ENCODE measurements around the gene CFDP1.

CFDP1 gene

GRCh38 chr16:75315539-75316306 lies 117.6 kb downstream of the CFDP1 start:
- DNase-seq: no peak

- DNase-seq: no peak
These were observed 120.4 kb downstream of the CFDP1 start for GRCh38 chr16:75312875-75313274.

GRCh38 chr16:75311383-75311938 lies 121.8 kb downstream of the CFDP1 start:
- DNase-seq: no peak

- no peak for DNase-seq
These were observed 122.8 kb downstream of the CFDP1 start for GRCh38 chr16:75310541-75310940.

- no peak for DNase-seq
These were observed 123.3 kb downstream of the CFDP1 start for GRCh38 chr16:75309899-75310430.

- no peak for DNase-seq
These were observed 124.1 kb downstream of the CFDP1 start for GRCh38 chr16:75309156-75309555.

- no peak for DNase-seq
These were observed 125.3 kb downstream of the CFDP1 start for GRCh38 chr16:75308011-75308410.

GRCh38 chr16:75307506-75307905 lies 125.8 kb downstream of the CFDP1 start:
- DNase-seq: no peak

- no peak for DNase-seq
These were observed 127.1 kb downstream of the CFDP1 start for GRCh38 chr16:75306099-75306762.

- peak; percentile 74 for DNase-seq
These were observed 127.8 kb downstream of the CFDP1 start for GRCh38 chr16:75305364-75306098.

- no peak for DNase-seq
These were observed 128.6 kb downstream of the CFDP1 start for GRCh38 chr16:75304521-75305363.

- DNase-seq: no peak
These were observed 131.5 kb downstream of the CFDP1 start for GRCh38 chr16:75301804-75302203.

GRCh38 chr16:75298267-75298666 lies 135.0 kb downstream of the CFDP1 start:
- DNase-seq: no peak

GRCh38 chr16:75296606-75297005 lies 136.7 kb downstream of the CFDP1 start:
- DNase-seq: no peak

- no peak for DNase-seq
These were observed 138.4 kb downstream of the CFDP1 start for GRCh38 chr16:75294773-75295459.

GRCh38 chr16:75293772-75294171 lies 139.5 kb downstream of the CFDP1 start:
- no peak for DNase-seq

- DNase-seq: no peak
These were observed 140.1 kb downstream of the CFDP1 start for GRCh38 chr16:75293173-75293572.

GRCh38 chr16:75292691-75293090 lies 140.6 kb downstream of the CFDP1 start:
- DNase-seq: no peak

GRCh38 chr16:75289189-75289588 lies 144.1 kb downstream of the CFDP1 start:
- DNase-seq: no peak

- DNase-seq: peak; percentile 77
These were observed 144.6 kb downstream of the CFDP1 start for GRCh38 chr16:75288596-75289120.

GRCh38 chr16:75288181-75288580 lies 145.1 kb downstream of the CFDP1 start:
- no peak for DNase-seq

Measured in activated effector memory CD4-positive, alpha-beta T cell treated with anti-CD3 and anti-CD28 coated beads, Interleukin-2, amount 50 U/mL, for 16 hours (primary cell).